ENCODE measurements around the gene MTIF3.

- no peak for TF ChIP-seq USF2 (CRISPR knock-in tag; IDR thresholded peaks at IDR 0.05)
- no peak for TF ChIP-seq NR1H2 (CRISPR knock-in tag; IDR thresholded peaks at IDR 0.05)
- no peak for TF ChIP-seq CTCF (IDR thresholded peaks at IDR 0.05)
- TF ChIP-seq FOXP4 (CRISPR knock-in tag; IDR thresholded peaks at IDR 0.05): no peak
- no peak for TF ChIP-seq SP1 (CRISPR knock-in tag; conservative IDR thresholded peaks at IDR 0.05)
- no peak for TF ChIP-seq IRF1 (CRISPR knock-in tag; IDR thresholded peaks at IDR 0.05)
- TF ChIP-seq IRF2 (CRISPR knock-in tag; IDR thresholded peaks at IDR 0.05; ENCODE audit: borderline replicate concordance, low read depth): no peak
- no peak for TF ChIP-seq ZNF121 (CRISPR knock-in tag; IDR thresholded peaks at IDR 0.05)
- TF ChIP-seq NR3C1 (CRISPR knock-in tag; conservative IDR thresholded peaks at IDR 0.05; ENCODE audit: low read depth): no peak
Observed at GRCh38 chr13:27461940-27462584, 11.7 kb upstream of the MTIF3 start.
